SK-N-SH (cell line): ENCODE results near the gene ARAP3. TPM values are rescaled to one million over a fixed set of nuclear protein-coding genes. Genes with fewer than 3 reads are reported as not detected.

ENCODE experiments used
- CTCF ChIA-PET: fragments of 300-600, 350-600 bp; formaldehyde crosslinking; extraction: SDS; loops from one replicate; lab custom pipeline; 2021; lab: Yijun Ruan, JAX
- POLR2A ChIA-PET: fragments of 350-600 bp; sonication (Branson Sonifier 250); formaldehyde crosslinking; extraction: SDS; loops from one replicate; lab custom pipeline; 2020; ENCODE audit warnings: antibody characterized with exemption, inconsistent platforms; lab: Yijun Ruan, JAX
- DNase-seq: peaks from one replicate; pipeline ENCODE4 v3.0.0; 2012
- H2AFZ ChIP-seq: fragments of 200-600 bp; sonication (generic); 2 replicates; pipeline ENCODE4 v1.8.1; 2016; ENCODE audit warnings: antibody characterized with exemption, mild to moderate bottlenecking, low read depth
- H3F3A ChIP-seq: fragments of 200-600 bp; sonication (generic); replicated peaks from 2 replicates; pipeline ENCODE3; 2016; ENCODE audit warnings: antibody characterized with exemption, mild to moderate bottlenecking; ENCODE audit not compliant: insufficient read depth
- H3K27ac ChIP-seq, 2 experiments: fragments of 200-500 bp in 1 of 2; fragments of 200-600 bp in 1 of 2; sonication (Bioruptor generic) in 1 of 2; sonication (generic), shearing (Covaris generic) in 1 of 2; 2 replicates each; pipeline versions ENCODE4 v1.5.1 to v1.6.1; 2014 to 2016; ENCODE audit warnings: low read depth in 2 of 2, inconsistent platforms in 1 of 2, low read length in 1 of 2, mild to moderate bottlenecking in 1 of 2, mixed read lengths in 1 of 2
- H3K27me3 ChIP-seq: fragments of 200-600 bp; sonication (generic), shearing (Covaris generic); 2 replicates; pipeline ENCODE4 v1.6.1; 2016; ENCODE audit warnings: mixed run types; ENCODE audit not compliant: insufficient read depth
- H3K36me3 ChIP-seq, 2 experiments: fragments of 200-500 bp in 1 of 2; fragments of 200-600 bp in 1 of 2; sonication (Bioruptor generic) in 1 of 2; sonication (generic) in 1 of 2; replicated peaks in 1 of 2; 2 replicates each; pipeline versions ENCODE3 to v1.5.1; 2014 to 2016; ENCODE audit warnings: low read length in 1 of 2, mild to moderate bottlenecking in 1 of 2; ENCODE audit not compliant: insufficient read depth in 2 of 2, control insufficient read depth in 1 of 2
- H3K4me1 ChIP-seq, 2 experiments: fragments of 200-500 bp in 1 of 2; fragments of 200-600 bp in 1 of 2; sonication (Bioruptor generic) in 1 of 2; sonication (generic), shearing (Covaris generic) in 1 of 2; 2 replicates each; pipeline versions ENCODE4 v1.5.1 to v1.6.1; 2014 to 2016; ENCODE audit warnings: low read depth in 1 of 2, low read length in 1 of 2, mixed run types in 1 of 2; ENCODE audit not compliant: insufficient read depth in 2 of 2, control insufficient read depth in 1 of 2
- H3K4me2 ChIP-seq: fragments of 200-600 bp; sonication (generic), shearing (Covaris generic); 2 replicates; pipeline ENCODE4 v1.6.1; 2017; ENCODE audit warnings: mixed run types
- H3K4me3 ChIP-seq, 2 experiments: fragments of 200-500 bp in 1 of 2; fragments of 200-600 bp in 1 of 2; sonication (Bioruptor generic) in 1 of 2; sonication (generic), shearing (Covaris generic) in 1 of 2; 2 replicates each; pipeline versions ENCODE4 v1.5.1 to v1.8.1; 2014 to 2016; ENCODE audit warnings: low read depth in 2 of 2, inconsistent platforms in 1 of 2, low read length in 1 of 2, mild to moderate bottlenecking in 1 of 2, mixed read lengths in 1 of 2, moderate library complexity in 1 of 2
- H3K79me2 ChIP-seq: fragments of 200-600 bp; sonication (generic); 2 replicates; pipeline ENCODE4 v1.8.1; 2017; ENCODE audit warnings: mild to moderate bottlenecking; ENCODE audit not compliant: insufficient read depth
- H3K9ac ChIP-seq: fragments of 200-600 bp; sonication (generic); 2 replicates; pipeline ENCODE4 v1.6.1; 2017; ENCODE audit warnings: mixed run types
- H3K9me2 ChIP-seq: fragments of 200-600 bp; sonication (generic); 2 replicates; pipeline ENCODE4 v1.6.1; 2017; ENCODE audit warnings: mixed run types
- H3K9me3 ChIP-seq: fragments of 200-600 bp; sonication (generic); 2 replicates; pipeline ENCODE4 v1.6.1; 2017; ENCODE audit warnings: mixed run types, mild to moderate bottlenecking, moderate library complexity
- H4K20me1 ChIP-seq: fragments of 200-600 bp; sonication (generic); 2 replicates; pipeline ENCODE4 v1.6.1; 2017; ENCODE audit warnings: mild to moderate bottlenecking, mixed run types; ENCODE audit not compliant: insufficient read depth
- ELF1 ChIP-seq: IDR thresholded peaks from 2 replicates; pipeline ENCODE4 v1.4.0; 2012
- IRF3 ChIP-seq: fragments of 150-350 bp; IDR thresholded peaks from 2 replicates; pipeline ENCODE4 v1.6.1; 2016; ENCODE audit warnings: mild to moderate bottlenecking, low read depth, low read length
- JUND ChIP-seq: IDR thresholded peaks from 2 replicates; pipeline ENCODE4 v1.4.0; 2012
- PBX3 ChIP-seq: IDR thresholded peaks from 2 replicates; pipeline ENCODE4; 2012
- RAD21 ChIP-seq: IDR thresholded peaks from 2 replicates; pipeline ENCODE4 v1.6.1; 2012; ENCODE audit warnings: mild to moderate bottlenecking, low read length
- RCOR1 ChIP-seq: fragments of 150-350 bp; IDR thresholded peaks from 2 replicates; pipeline ENCODE4 v1.6.1; 2017; ENCODE audit warnings: antibody characterized with exemption, low read length
- SMC3 ChIP-seq: IDR thresholded peaks from 2 replicates; pipeline ENCODE4 v1.6.1; 2012; ENCODE audit warnings: low read depth, low read length, improper control_type of control experiment
- TEAD4 ChIP-seq: IDR thresholded peaks from 2 replicates; pipeline ENCODE4 v1.4.0; 2012; ENCODE audit warnings: mild to moderate bottlenecking, borderline replicate concordance; ENCODE audit not compliant: insufficient read depth
- ZBTB33 ChIP-seq: IDR thresholded peaks from 2 replicates; pipeline ENCODE4 v1.4.0; 2012; ENCODE audit warnings: low read depth, borderline replicate concordance
- WGBS: methylation state at CpG from one replicate; pipeline ENCODE4 v1.1.6; 2017; ENCODE audit warnings: low lambda C conversion rate; 5-methylcytosine and 5-hydroxymethylcytosine counted together
- polyA plus RNA-seq, 3 experiments: library from polyadenylated mRNA; depleted of rRNA; stranded (reverse); fragments of >200 nt; gene quantifications; 2 replicates each; pipeline ENCODE4 v1.2.3, GENCODE V29; 2012
- TF ChIP-seq, protein P1 (sequence below): fragments of 150-350 bp; IDR thresholded peaks from 2 replicates; pipeline ENCODE4 v1.6.1; 2017; ENCODE audit warnings: antibody characterized with exemption, low read length, low read depth, borderline replicate concordance

Gene ARAP3
- polyA plus RNA-seq, 1 of the 3 experiments (the other 2 are of a cell fraction) = 6.5 TPM

DNA sequence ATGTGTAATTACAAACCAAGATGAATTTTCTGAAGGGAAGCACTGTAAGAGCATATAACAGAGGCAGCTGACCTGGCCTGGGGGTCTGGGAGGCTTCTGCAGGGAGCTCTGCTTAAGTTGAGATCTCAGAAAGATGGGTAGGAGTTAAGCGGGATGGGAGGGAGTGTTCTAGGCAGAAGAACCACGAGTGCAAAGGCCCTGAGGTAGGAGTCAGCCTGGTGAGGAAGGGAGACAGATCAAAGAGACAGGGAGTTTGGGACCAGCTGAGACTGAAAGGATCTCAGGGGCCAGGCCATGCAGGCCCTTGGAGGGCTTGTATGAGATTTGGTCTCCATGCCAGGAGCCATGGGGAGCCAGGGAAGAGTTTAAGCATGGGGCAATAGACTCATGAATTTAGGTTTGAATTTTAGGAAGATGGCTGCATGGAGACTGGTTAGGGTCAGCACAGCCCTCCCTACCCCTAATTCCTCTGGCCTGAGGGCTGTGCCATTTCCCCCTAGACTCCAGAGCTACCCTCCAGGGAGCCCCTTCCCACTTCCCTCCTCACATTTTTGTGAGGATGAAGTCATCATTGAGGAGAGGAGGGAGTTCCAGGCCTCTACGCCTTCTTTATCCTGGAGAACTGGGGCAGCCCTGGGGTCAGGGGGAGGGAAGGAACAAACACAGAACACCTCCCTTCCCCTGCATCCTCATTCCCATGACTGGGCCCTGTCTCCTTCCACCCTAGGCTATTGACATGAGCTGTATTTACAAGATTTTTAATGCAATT, 4.8 kb upstream of the ARAP3 start:
- no peak overlapping the region for H3K4me2 ChIP-seq
- H3F3A ChIP-seq = peaks cover 14% of the 10 kb centered on the region
- no peaks in the 10 kb centered on the region for H3K9me3 ChIP-seq
- peaks cover 4 to 18% of the 10 kb centered on the region in 2 experiments; a peak in 3 of 4 replicates for H3K4me1 ChIP-seq
- H2AFZ ChIP-seq = no peak overlapping the region
- CTCF ChIA-PET = interaction anchor here (0.7 to 5.5 kb wide), 6 partner anchors 22 to 273 kb away, joined by 3 to 20 read pairs (median 7); partner anchors contain the start of gene PCDH1
- H4K20me1 ChIP-seq = no peaks in the 10 kb centered on the region
- H3K9me2 ChIP-seq = no peaks in the 10 kb centered on the region
- no peak for DNase-seq
- no peaks in the 10 kb centered on the region for H3K79me2 ChIP-seq
- WGBS = 91% methylated on average over 3 of the region's 3 CpGs
- POLR2A ChIA-PET = no interaction called here
- H3K4me3 ChIP-seq = no peak overlapping the region
- no peak for TF ChIP-seq TEAD4
- TF ChIP-seq ELF1 = no peak
- no peak for TF ChIP-seq ZBTB33
- TF ChIP-seq JUND = no peak
- TF ChIP-seq, protein P1, sequence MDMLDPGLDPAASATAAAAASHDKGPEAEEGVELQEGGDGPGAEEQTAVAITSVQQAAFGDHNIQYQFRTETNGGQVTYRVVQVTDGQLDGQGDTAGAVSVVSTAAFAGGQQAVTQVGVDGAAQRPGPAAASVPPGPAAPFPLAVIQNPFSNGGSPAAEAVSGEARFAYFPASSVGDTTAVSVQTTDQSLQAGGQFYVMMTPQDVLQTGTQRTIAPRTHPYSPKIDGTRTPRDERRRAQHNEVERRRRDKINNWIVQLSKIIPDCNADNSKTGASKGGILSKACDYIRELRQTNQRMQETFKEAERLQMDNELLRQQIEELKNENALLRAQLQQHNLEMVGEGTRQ = no peak
- TF ChIP-seq IRF3 = no peak
- no peak for TF ChIP-seq RCOR1
- TF ChIP-seq PBX3 = no peak
- TF ChIP-seq, all 33 proteins: peak for 0
- Histone ChIP-seq H3K9ac (no peak overlapping the region), H3K27ac (no peak overlapping the region), H3K36me3 (no peaks in the 10 kb centered on the region), H3K27me3 (peaks cover 19% of the 10 kb centered on the region; the same call in 1 of the 2 replicates)

DNA sequence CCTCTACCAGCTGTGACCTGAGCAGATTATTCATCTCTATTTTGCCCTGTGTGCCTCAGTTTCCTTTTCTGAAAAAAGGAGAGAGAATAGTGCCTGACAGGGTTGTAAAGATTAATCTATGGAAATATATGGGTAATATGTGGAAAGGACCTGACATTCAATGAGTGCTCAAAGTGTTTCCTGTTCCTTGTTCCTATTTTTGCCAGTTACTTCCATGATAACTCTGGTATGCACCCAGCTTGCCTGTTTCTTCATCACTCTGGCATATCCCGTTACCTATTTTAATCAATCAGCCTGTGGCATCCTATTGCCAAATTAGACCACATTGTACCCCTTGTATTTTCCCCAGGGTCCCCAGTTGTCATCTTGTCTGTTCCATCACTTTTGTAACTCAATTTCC, 3.6 kb upstream of the ARAP3 start:
- no peak overlapping the region for H3K4me3 ChIP-seq
- no peaks in the 10 kb centered on the region for H3K36me3 ChIP-seq
- H3K9me3 ChIP-seq = no peaks in the 10 kb centered on the region
- peaks cover 14 to 26% of the 10 kb centered on the region in 2 experiments; a peak in 3 of 4 replicates for H3K4me1 ChIP-seq
- WGBS = 91% methylated on average over 1 of the region's 1 CpG
- no peaks in the 10 kb centered on the region for H4K20me1 ChIP-seq
- CTCF ChIA-PET = interaction anchor here (1.5 to 5.5 kb wide), 3 partner anchors 21 to 275 kb away, joined by 5 to 21 read pairs (median 20); partner anchors contain the start of gene PCDH1
- POLR2A ChIA-PET = no interaction called here
- no peak overlapping the region for H3K9ac ChIP-seq
- peaks cover 9% of the 10 kb centered on the region; the same call in 1 of the 2 replicates for H3K79me2 ChIP-seq
- peaks cover 22% of the 10 kb centered on the region for H3F3A ChIP-seq
- H2AFZ ChIP-seq = no peak overlapping the region
- no peaks in the 10 kb centered on the region for H3K9me2 ChIP-seq
- H3K4me2 ChIP-seq = no peak overlapping the region
- no peak for DNase-seq
- no peak overlapping the region for H3K27ac ChIP-seq
- TF ChIP-seq RCOR1 (no peak), RAD21 (no peak), SMC3 (no peak)
- H3K27me3 ChIP-seq = peaks cover 11% of the 10 kb centered on the region; the same call in 1 of the 2 replicates
